Keratinocyte (primary cell): ENCODE data around the gene SERPINB10. TPM values are rescaled to one million over a fixed set of nuclear protein-coding genes. Genes with fewer than 3 reads are reported as not detected.

ENCODE experiments used
- DNase-seq: peaks from one replicate; pipeline ENCODE4 v3.0.0-alpha.2; 2011; ENCODE audit warnings: low read depth, missing footprints, low spot score
- FAIRE-seq: peaks from 2 replicates; lab custom pipeline; 2011; peaks lifted over from hg19 to GRCh38; lab: Jason Lieb, UNC
- H2AFZ ChIP-seq: 2 replicates; pipeline ENCODE4 v1.6.0; 2012; ENCODE audit warnings: low read length, control low read depth, inconsistent platforms; ENCODE audit not compliant: control insufficient read depth
- H3K27ac ChIP-seq: 2 replicates; pipeline ENCODE4 v1.5.1; 2011; ENCODE audit warnings: low read length; ENCODE audit not compliant: control insufficient read depth, insufficient read depth
- H3K27me3 ChIP-seq: 3 replicates; pipeline ENCODE4 v1.6.0; 2011; ENCODE audit warnings: low read length; ENCODE audit not compliant: control insufficient read depth, insufficient read depth; ENCODE audit errors: extremely low read depth
- H3K36me3 ChIP-seq, 2 experiments: 2 replicates in 1 of 2; 3 replicates in 1 of 2; pipeline ENCODE4 v1.5.1; 2011; ENCODE audit warnings: low read length in 2 of 2, mild to moderate bottlenecking in 1 of 2; ENCODE audit not compliant: control insufficient read depth in 2 of 2, insufficient read depth in 2 of 2; ENCODE audit errors: extremely low read depth in 1 of 2
- H3K4me1 ChIP-seq: 3 replicates; pipeline ENCODE4 v1.5.1; 2011; ENCODE audit warnings: low read length; ENCODE audit not compliant: control insufficient read depth, insufficient read depth; ENCODE audit errors: extremely low read depth
- H3K4me2 ChIP-seq: 3 replicates; pipeline ENCODE4 v1.6.0; 2011; ENCODE audit warnings: low read depth, low read length; ENCODE audit not compliant: control insufficient read depth, insufficient read depth; ENCODE audit errors: extremely low read depth
- H3K4me3 ChIP-seq, 3 experiments: fragments of 200-600 bp in 1 of 3; sonication (generic) in 1 of 3; 2 replicates in 2 of 3; 3 replicates in 1 of 3; pipeline ENCODE4 v1.5.1; 2011 to 2016; ENCODE audit warnings: low read length in 3 of 3, mild to moderate bottlenecking in 3 of 3, control low read depth in 2 of 3, inconsistent platforms in 1 of 3, low read depth in 1 of 3, mixed read lengths in 1 of 3, mixed run types in 1 of 3, moderate library complexity in 1 of 3; ENCODE audit not compliant: control insufficient read depth in 2 of 3, insufficient read depth in 2 of 3; ENCODE audit errors: extremely low read depth in 1 of 3
- H3K79me2 ChIP-seq: 2 replicates; pipeline ENCODE4 v1.6.0; 2012; ENCODE audit warnings: low read length; ENCODE audit not compliant: control insufficient read depth, insufficient read depth
- H3K9ac ChIP-seq: 3 replicates; pipeline ENCODE4 v1.6.0; 2011; ENCODE audit warnings: low read length; ENCODE audit not compliant: control insufficient read depth, insufficient read depth; ENCODE audit errors: extremely low read depth
- H3K9me1 ChIP-seq: 3 replicates; pipeline ENCODE4 v1.6.0; 2011; ENCODE audit warnings: low read length; ENCODE audit not compliant: control insufficient read depth, insufficient read depth; ENCODE audit errors: extremely low read depth
- H3K9me3 ChIP-seq: 2 replicates; pipeline ENCODE4 v1.5.1; 2012; ENCODE audit warnings: low read depth, low read length; ENCODE audit not compliant: control insufficient read depth
- H4K20me1 ChIP-seq: 3 replicates; pipeline ENCODE4 v1.6.0; 2011; ENCODE audit warnings: low read length; ENCODE audit not compliant: control insufficient read depth, insufficient read depth; ENCODE audit errors: extremely low read depth
- EZH2 ChIP-seq: IDR thresholded peaks from one replicate; pipeline ENCODE4 v1.6.1; 2012; ENCODE audit warnings: inconsistent platforms, mild to moderate bottlenecking, low read length, moderate library complexity
- dilution Hi-C: fragments of 300-500 bp; cut with MboI; formaldehyde crosslinking; loops from one replicate; pipeline ENCODE4 v1.7.0; 2020; ENCODE audit warnings: low sequenced_read_pairs; ENCODE audit not compliant: extremely low pct_ligation_motif_present
- polyA plus RNA-seq, 5 experiments: library from polyadenylated mRNA; depleted of rRNA in 3 of 5; stranded (reverse) in 3 of 5; stranded (forward) in 1 of 5; unstranded in 1 of 5; fragments of >200 nt; gene quantifications; 1 replicate in 1 of 5; 2 replicates in 3 of 5; 3 replicates in 1 of 5; pipeline versions ENCODE4 v1.2.1 to v1.2.3, GENCODE V29; 2011 to 2012; ENCODE audit warnings: missing spikeins in 2 of 5, low read depth in 1 of 5, low replicate concordance in 1 of 5
- TF ChIP-seq, protein P1 (sequence below), 3 experiments: IDR thresholded peaks in 1 of 3; conservative IDR thresholded peaks in 1 of 3; optimal IDR thresholded peaks in 1 of 3; 2 replicates in 2 of 3; 3 replicates in 1 of 3; pipeline versions ENCODE3 to v1.5.1; 2011; ENCODE audit warnings: low read length in 3 of 3, mild to moderate bottlenecking in 3 of 3, moderate library complexity in 2 of 3, control low read depth in 1 of 3, inconsistent platforms in 1 of 3; ENCODE audit not compliant: insufficient read depth in 2 of 3; ENCODE audit errors: extremely low read depth in 1 of 3

Gene SERPINB10
- polyA plus RNA-seq, 1 donor (not counting 4 experiments of a cell fraction or from before 2014, with no cell fraction given) = 10.1 TPM

DNA sequence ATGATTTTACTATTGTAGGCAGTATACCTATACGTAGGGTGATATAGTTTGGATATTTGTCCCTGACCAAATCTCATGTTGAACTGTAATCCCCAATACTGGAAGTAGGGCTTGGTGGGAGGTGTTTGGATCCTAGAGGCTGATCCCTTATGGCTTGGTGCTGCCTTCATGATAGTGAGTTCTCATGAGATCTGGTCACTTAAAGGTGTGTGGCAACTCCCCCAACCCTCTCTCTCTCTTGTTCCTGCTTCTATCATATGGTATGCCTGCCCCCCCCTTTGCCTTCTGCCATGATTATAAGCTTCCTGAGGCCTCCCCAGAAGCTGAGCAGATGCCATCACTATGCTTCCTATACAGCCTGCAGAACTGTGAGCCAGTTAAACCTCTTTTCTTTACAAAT is 1.7 kb upstream of the SERPINB10 start:
- no peak for FAIRE-seq
- Histone ChIP-seq H3K27me3 (no peaks in the 10 kb centered on the region), H3K27ac (no peak overlapping the region), H3K36me3 (peaks cover 8 to 9% of the 10 kb centered on the region in 2 experiments), H3K4me2 (no peak overlapping the region), H3K4me3 (no peak overlapping the region), H3K9me3 (no peaks in the 10 kb centered on the region), H2AFZ (no peak overlapping the region), H3K4me1 (peaks cover 13% of the 10 kb centered on the region), H4K20me1 (no peaks in the 10 kb centered on the region), H3K79me2 (no peaks in the 10 kb centered on the region), H3K9ac (no peak overlapping the region), H3K9me1 (no peaks in the 10 kb centered on the region)
- no peak for DNase-seq
- TF ChIP-seq EZH2 = no peak
- TF ChIP-seq, protein P1, sequence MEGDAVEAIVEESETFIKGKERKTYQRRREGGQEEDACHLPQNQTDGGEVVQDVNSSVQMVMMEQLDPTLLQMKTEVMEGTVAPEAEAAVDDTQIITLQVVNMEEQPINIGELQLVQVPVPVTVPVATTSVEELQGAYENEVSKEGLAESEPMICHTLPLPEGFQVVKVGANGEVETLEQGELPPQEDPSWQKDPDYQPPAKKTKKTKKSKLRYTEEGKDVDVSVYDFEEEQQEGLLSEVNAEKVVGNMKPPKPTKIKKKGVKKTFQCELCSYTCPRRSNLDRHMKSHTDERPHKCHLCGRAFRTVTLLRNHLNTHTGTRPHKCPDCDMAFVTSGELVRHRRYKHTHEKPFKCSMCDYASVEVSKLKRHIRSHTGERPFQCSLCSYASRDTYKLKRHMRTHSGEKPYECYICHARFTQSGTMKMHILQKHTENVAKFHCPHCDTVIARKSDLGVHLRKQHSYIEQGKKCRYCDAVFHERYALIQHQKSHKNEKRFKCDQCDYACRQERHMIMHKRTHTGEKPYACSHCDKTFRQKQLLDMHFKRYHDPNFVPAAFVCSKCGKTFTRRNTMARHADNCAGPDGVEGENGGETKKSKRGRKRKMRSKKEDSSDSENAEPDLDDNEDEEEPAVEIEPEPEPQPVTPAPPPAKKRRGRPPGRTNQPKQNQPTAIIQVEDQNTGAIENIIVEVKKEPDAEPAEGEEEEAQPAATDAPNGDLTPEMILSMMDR (optimal IDR thresholded peaks at IDR 0.05 in 1 of 3, IDR thresholded peaks at IDR 0.05 in 1 of 3, conservative IDR thresholded peaks at IDR 0.05 in 1 of 3; ENCODE audit: extremely low read depth in 1 of 3, insufficient read depth in 2 of 3, low read length in 3 of 3) = no peak
- dilution Hi-C loops = no loop called here

DNA sequence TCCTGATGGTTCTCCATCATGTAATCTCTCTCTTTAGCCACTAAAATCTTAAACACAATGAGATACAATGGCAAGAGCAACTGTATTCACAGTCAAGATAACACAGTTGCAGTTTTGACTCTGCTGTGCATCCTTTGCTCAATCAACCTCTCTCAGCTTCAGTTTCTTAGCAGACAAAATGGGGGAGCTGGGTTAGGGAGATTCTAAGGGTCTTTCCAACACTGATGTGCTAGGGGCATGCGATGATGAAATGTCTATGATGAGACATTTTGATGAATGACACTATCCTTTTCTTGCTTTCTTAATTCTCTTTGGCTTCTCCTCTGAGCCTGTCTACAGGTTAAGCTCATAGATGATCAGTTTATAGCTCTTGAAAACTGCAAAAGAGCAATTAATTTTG is 1.1 kb downstream of the SERPINB10 start:
- H3K79me2 ChIP-seq = no peaks in the 10 kb centered on the region

More for the DNA sequence above, 1.1 kb downstream of the SERPINB10 start:
- dilution Hi-C loops = no loop called here
- no peaks in the 10 kb centered on the region for H4K20me1 ChIP-seq
- TF ChIP-seq, protein P1 (optimal IDR thresholded peaks at IDR 0.05 in 1 of 3, IDR thresholded peaks at IDR 0.05 in 1 of 3, conservative IDR thresholded peaks at IDR 0.05 in 1 of 3; ENCODE audit: extremely low read depth in 1 of 3, insufficient read depth in 2 of 3, low read length in 3 of 3) = no peak
- TF ChIP-seq EZH2 = no peak
- no peaks in the 10 kb centered on the region for H3K27me3 ChIP-seq
- H3K4me3 ChIP-seq = no peak overlapping the region
- no peak overlapping the region for H3K4me2 ChIP-seq
- H3K36me3 ChIP-seq = peaks cover 0 to 2% of the 10 kb centered on the region in 2 experiments
- H2AFZ ChIP-seq = no peak overlapping the region
- FAIRE-seq (no peak), DNase-seq (no peak)
- H3K9ac ChIP-seq = no peak overlapping the region
- no peaks in the 10 kb centered on the region for H3K9me1 ChIP-seq
- H3K27ac ChIP-seq = no peak overlapping the region
- H3K9me3 ChIP-seq = no peaks in the 10 kb centered on the region
- H3K4me1 ChIP-seq = peaks cover 13% of the 10 kb centered on the region
